A549 (cell line): ENCODE data around the gene FCMR. TPM values are rescaled to one million over a fixed set of nuclear protein-coding genes. Genes with fewer than 3 reads are reported as not detected.

Experiments used
- ATAC-seq, 2 experiments: fragments of 200-7000 bp in 1 of 2; fragments of >200 bp in 1 of 2; cut with Nextera tagmentation in 1 of 2; cut with Tn5 transposase in 1 of 2; 3 replicates each; pipeline versions ENCODE4 v1.8.0 to v1.9.1; 2018 to 2020; ENCODE audit warnings: mild to moderate bottlenecking in 1 of 2, moderate library complexity in 1 of 2
- CTCF ChIA-PET: fragments of 300-600 bp; sonication (Branson Sonifier 250); formaldehyde crosslinking; extraction: SDS; loops from one replicate; lab custom pipeline; 2021; ENCODE audit warnings: antibody characterized with exemption, inconsistent platforms; lab: Yijun Ruan, JAX
- POLR2A ChIA-PET: fragments of 350-600 bp; formaldehyde crosslinking; extraction: SDS; loops from one replicate; lab custom pipeline; 2021; ENCODE audit warnings: antibody characterized with exemption, inconsistent platforms; lab: Yijun Ruan, JAX
- DNase-seq, 2 experiments: peaks; one replicate each; pipeline versions ENCODE4 v3.0.0 to v3.0.0-alpha.2; 2011 to 2016; ENCODE audit warnings: low read depth in 1 of 2, low spot score in 1 of 2
- FAIRE-seq: peaks from 2 replicates; lab custom pipeline; 2011; peaks lifted over from hg19 to GRCh38; lab: Jason Lieb, UNC
- H3K27ac ChIP-seq, 2 experiments: fragments of >200 bp; sonication (Bioruptor Twin); formaldehyde crosslinking; 3 replicates each; pipeline ENCODE4 v1.5.1; 2016 to 2017
- H3K4me1 ChIP-seq: fragments of >200 bp; sonication (Bioruptor Twin); formaldehyde crosslinking; 3 replicates; pipeline ENCODE4 v1.6.1; 2016
- H3K4me2 ChIP-seq: fragments of >200 bp; sonication (Bioruptor Twin); formaldehyde crosslinking; 3 replicates; pipeline ENCODE4 v1.6.1; 2016
- H3K4me3 ChIP-seq: fragments of >200 bp; sonication (Bioruptor Twin); formaldehyde crosslinking; 3 replicates; pipeline ENCODE4 v1.5.1; 2016
- H3K9me3 ChIP-seq: fragments of >200 bp; sonication (Bioruptor Twin); formaldehyde crosslinking; 3 replicates; pipeline ENCODE4 v1.6.1; 2016
- BHLHE40 ChIP-seq: IDR thresholded peaks from 2 replicates; pipeline ENCODE4 v1.6.1; 2012; ENCODE audit warnings: low read depth, low read length, inconsistent platforms
- CBX8 ChIP-seq: fragments of 200-600 bp; sonication (generic); IDR thresholded peaks from 2 replicates; pipeline ENCODE4 v1.6.1; 2016
- CEBPB ChIP-seq, 2 experiments: fragments of >200 bp in 1 of 2; sonication (Bioruptor Twin) in 1 of 2; formaldehyde crosslinking in 1 of 2; IDR thresholded peaks; 2 replicates each; pipeline ENCODE4 v1.6.1; 2012 to 2016
- CHD2 ChIP-seq: fragments of 150-350 bp; IDR thresholded peaks from 2 replicates; pipeline ENCODE4 v1.6.1; 2014; ENCODE audit warnings: low read length; ENCODE audit not compliant: partially characterized antibody
- EHF ChIP-seq: fragments of 250-450 bp; sonication (Bioruptor Pico); IDR thresholded peaks from 2 replicates; pipeline ENCODE4 v1.5.0; 2020; ENCODE audit warnings: mild to moderate bottlenecking
- ESRRA ChIP-seq: fragments of 150-350 bp; IDR thresholded peaks from 2 replicates; pipeline ENCODE4 v1.6.1; 2014; ENCODE audit warnings: mild to moderate bottlenecking, low read length, borderline replicate concordance
- FOSB ChIP-seq: fragments of 250-450 bp; sonication (Bioruptor Pico); IDR thresholded peaks from 2 replicates; pipeline ENCODE4 v1.5.0; 2020; ENCODE audit warnings: mild to moderate bottlenecking, moderate library complexity
- HDAC2 ChIP-seq: fragments of 200-600 bp; sonication (generic); IDR thresholded peaks from 2 replicates; pipeline ENCODE4 v1.6.1; 2016
- HOXA7 ChIP-seq: fragments of 250-450 bp; sonication (Bioruptor Pico); IDR thresholded peaks from 2 replicates; pipeline ENCODE4 v1.5.0; 2020; ENCODE audit warnings: mild to moderate bottlenecking, moderate library complexity
- JUN ChIP-seq, 2 experiments: fragments of >200 bp; sonication (Bioruptor Twin); formaldehyde crosslinking; IDR thresholded peaks; 2 replicates in 1 of 2; 3 replicates in 1 of 2; pipeline ENCODE4 v1.6.1; 2016 to 2017
- KDM5A ChIP-seq: fragments of 200-600 bp; sonication (generic); IDR thresholded peaks from 2 replicates; pipeline ENCODE4 v1.6.1; 2016; ENCODE audit warnings: antibody characterized with exemption, mild to moderate bottlenecking
- NFE2L2 ChIP-seq: fragments of 150-350 bp; conservative IDR thresholded peaks from 2 replicates; pipeline ENCODE4 v1.6.1; 2014; ENCODE audit warnings: low read length
- RAD21 ChIP-seq, 2 experiments: fragments of >200 bp in 1 of 2; sonication (Bioruptor Twin) in 1 of 2; formaldehyde crosslinking in 1 of 2; IDR thresholded peaks in 1 of 2; conservative IDR thresholded peaks in 1 of 2; 2 replicates in 1 of 2; 3 replicates in 1 of 2; pipeline ENCODE4 v1.6.1; 2012 to 2018; ENCODE audit warnings: inconsistent platforms in 1 of 2
- RARB ChIP-seq: fragments of 250-450 bp; sonication (Bioruptor Pico); IDR thresholded peaks from 2 replicates; pipeline ENCODE4 v1.8.0; 2021; ENCODE audit warnings: mild to moderate bottlenecking, moderate library complexity
- RNF2 ChIP-seq: fragments of 200-600 bp; sonication (generic); IDR thresholded peaks from 2 replicates; pipeline ENCODE4 v1.6.1; 2016; ENCODE audit warnings: low read depth, mild to moderate bottlenecking, antibody characterized with exemption, moderate library complexity, borderline replicate concordance
- SMC3 ChIP-seq: fragments of >200 bp; sonication (Bioruptor Twin); formaldehyde crosslinking; IDR thresholded peaks from 3 replicates; pipeline ENCODE4 v1.6.1; 2018; ENCODE audit warnings: inconsistent platforms
- TFCP2L1 ChIP-seq: fragments of 250-450 bp; sonication (Bioruptor Pico); IDR thresholded peaks from 2 replicates; pipeline ENCODE4 v1.5.0; 2021; ENCODE audit warnings: mild to moderate bottlenecking
- ZC3H11A ChIP-seq: fragments of 450-650 bp; IDR thresholded peaks from 2 replicates; pipeline ENCODE4 v1.6.1; 2014; ENCODE audit warnings: antibody characterized with exemption, mild to moderate bottlenecking
- WGBS: methylation state at CpG from one replicate; pipeline ENCODE4 v1.1.6; 2017; ENCODE audit errors: missing lambda C conversion rate; 5-methylcytosine and 5-hydroxymethylcytosine counted together
- polyA plus RNA-seq, 4 experiments: library from polyadenylated mRNA; depleted of rRNA in 3 of 4; stranded (reverse); fragments of >200 nt; fragmentation: RNase III in 1 of 4; extraction: RNeasy Plus Mini Kit Qiagen cat#74134 plus additional on column Dnase treatment in 1 of 4; gene quantifications; 2 replicates in 3 of 4; 3 replicates in 1 of 4; pipeline ENCODE4 v1.2.3, GENCODE V29; 2011 to 2017
- TF ChIP-seq, protein P1 (sequence below): fragments of 250-450 bp; sonication (Bioruptor Pico); IDR thresholded peaks from 2 replicates; pipeline ENCODE4 v1.5.0; 2020; ENCODE audit warnings: low read depth, mild to moderate bottlenecking, moderate library complexity
- TF ChIP-seq, protein P2 (sequence below): fragments of >200 bp; sonication (Bioruptor Twin); formaldehyde crosslinking; IDR thresholded peaks from 3 replicates; pipeline ENCODE4 v1.5.1; 2016
- TF ChIP-seq, protein P3 (sequence below): IDR thresholded peaks from 2 replicates; pipeline ENCODE4 v1.6.1; 2012; ENCODE audit warnings: low read depth, borderline replicate concordance
- TF ChIP-seq, protein P4 (sequence below): fragments of >200 bp; sonication (Bioruptor Twin); formaldehyde crosslinking; IDR thresholded peaks from 2 replicates; pipeline ENCODE4 v1.6.1; 2016
- TF ChIP-seq, protein P5 (sequence below): fragments of >200 bp; sonication (Bioruptor Twin); formaldehyde crosslinking; IDR thresholded peaks from 3 replicates; pipeline ENCODE4 v1.6.1; 2016

Gene FCMR
- polyA plus RNA-seq, 2 of the 4 experiments (the other 2 are of a cell fraction), result 0.19 to 0.93 TPM

DNA sequence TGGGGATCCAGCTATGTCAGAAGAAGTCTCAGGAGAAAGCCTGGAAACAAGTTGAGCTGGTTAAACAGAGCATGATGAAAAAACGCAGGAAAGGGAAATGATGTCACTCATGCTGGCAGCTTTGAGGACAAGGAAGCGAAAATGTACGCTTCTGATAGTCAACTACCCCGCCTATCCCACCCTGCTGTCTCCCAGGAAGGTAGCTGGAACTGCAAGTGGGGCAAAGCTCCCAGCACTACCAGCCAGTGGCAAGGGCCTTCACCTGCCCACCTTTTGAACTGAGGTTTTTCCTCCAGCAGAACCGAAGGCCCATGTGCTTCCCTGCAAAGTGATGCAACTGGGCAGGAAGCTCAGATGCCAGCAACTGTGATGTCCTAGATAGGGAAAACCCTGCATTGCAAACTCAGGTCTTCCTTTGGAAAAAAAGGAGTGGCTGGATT is 62.6 kb downstream of the FCMR start:
- Histone ChIP-seq H3K9me3 (no peaks in the 10 kb centered on the region), H3K4me1 (no peaks in the 10 kb centered on the region), H3K4me3 (no peak overlapping the region), H3K27ac (no peak overlapping the region), H3K4me2 (no peak overlapping the region)
- ATAC-seq (no peak), DNase-seq (no peak), FAIRE-seq (no peak)
- ChIA-PET CTCF (interaction anchor here (0.6 to 1.8 kb wide), 10 partner anchors 13 to 822 kb away, joined by 3 to 11 read pairs (median 3); no protein-coding TSS in a partner anchor), POLR2A (no interaction called here)
- WGBS, result 45% methylated on average over 5 of the region's 5 CpGs
- TF ChIP-seq HOXA7 (CRISPR knock-in tag), result no peak
- no peak for TF ChIP-seq CHD2
- TF ChIP-seq, protein P1, sequence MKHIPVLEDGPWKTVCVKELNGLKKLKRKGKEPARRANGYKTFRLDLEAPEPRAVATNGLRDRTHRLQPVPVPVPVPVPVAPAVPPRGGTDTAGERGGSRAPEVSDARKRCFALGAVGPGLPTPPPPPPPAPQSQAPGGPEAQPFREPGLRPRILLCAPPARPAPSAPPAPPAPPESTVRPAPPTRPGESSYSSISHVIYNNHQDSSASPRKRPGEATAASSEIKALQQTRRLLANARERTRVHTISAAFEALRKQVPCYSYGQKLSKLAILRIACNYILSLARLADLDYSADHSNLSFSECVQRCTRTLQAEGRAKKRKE (CRISPR knock-in tag), result no peak
- TF ChIP-seq CEBPB (IDR thresholded peaks at IDR 0.05), result no peak

DNA sequence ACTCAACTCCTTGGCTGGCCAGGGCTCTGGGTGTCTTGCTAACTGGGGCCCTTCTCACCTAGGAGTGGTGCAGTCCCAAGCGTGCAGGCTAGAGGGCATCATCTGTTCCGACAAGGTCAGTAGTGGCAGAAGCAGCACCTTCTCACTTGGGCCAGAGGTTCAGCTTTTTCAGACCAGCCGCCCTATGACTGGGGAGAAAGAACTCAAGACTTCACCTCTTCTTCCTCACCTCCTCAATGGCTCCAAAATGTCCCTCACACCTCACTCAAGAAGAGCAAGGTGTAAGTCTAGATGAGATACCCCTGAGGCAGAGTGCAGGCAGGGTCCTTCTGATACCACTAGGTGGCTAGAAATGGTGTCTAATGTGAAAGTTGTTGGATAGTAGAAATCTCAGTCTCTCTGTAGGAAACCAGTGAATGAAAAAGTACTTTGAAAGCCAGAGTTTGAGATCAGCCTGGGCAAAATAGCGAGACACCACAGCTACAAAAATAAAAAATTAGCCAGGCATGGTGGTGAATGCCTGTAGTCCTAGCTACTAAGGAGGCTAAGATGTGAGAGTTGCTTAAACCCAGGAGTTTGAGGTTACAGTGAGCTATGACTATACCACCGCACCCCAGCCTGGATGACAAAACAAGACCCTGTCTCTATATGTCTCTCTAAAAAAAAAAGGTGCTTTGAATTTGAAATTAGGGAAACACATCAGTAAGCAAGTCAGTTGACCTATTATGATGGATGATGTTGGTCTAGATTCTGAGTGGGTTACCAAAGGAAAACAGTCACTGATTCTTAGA is 64.9 kb downstream of the FCMR start:
- peak; percentile 27 to 43 for DNase-seq
- peak; percentile 77 to 94 for ATAC-seq

DNA sequence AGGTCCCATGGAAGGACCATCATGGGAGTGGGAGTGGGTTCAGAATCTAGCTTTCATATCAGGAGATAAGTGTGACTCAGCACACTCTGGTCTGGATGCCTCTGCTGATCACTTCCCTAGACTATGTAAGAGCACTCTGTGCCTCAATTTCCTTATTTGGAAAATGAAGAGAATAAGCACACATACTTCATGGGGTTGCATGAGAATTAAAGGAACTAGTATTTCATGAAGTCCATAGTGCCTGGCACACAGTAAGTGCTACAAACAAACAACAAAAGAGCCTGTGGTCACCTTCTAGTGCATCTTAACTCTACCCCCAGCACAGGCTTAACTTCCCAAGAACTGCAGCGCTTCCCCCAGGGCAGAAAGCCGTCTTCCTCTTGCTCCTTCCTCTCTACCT is 65.9 kb downstream of the FCMR start:
- peaks cover 18% of the 10 kb centered on the region for H3K9me3 ChIP-seq
- CTCF ChIA-PET, result interaction anchor here (1.0 to 2.6 kb wide), 11 partner anchors 9 to 129 kb away, joined by 3 to 15 read pairs (median 4); partner anchors contain the start of gene IL20

More for the DNA sequence above, 64.9 kb downstream of the FCMR start:
- no peaks in the 10 kb centered on the region for H3K4me1 ChIP-seq
- ChIA-PET CTCF (interaction anchor here (0.7 to 2.6 kb wide), 12 partner anchors 8 to 80 kb away, joined by 3 to 15 read pairs (median 4); partner anchors contain the start of gene IL20), POLR2A (no interaction called here)
- H3K4me3 ChIP-seq, result no peak overlapping the region
- no peak overlapping the region for H3K4me2 ChIP-seq
- 43% methylated on average over 5 of the region's 5 CpGs for WGBS
- no peak for FAIRE-seq
- H3K27ac ChIP-seq, result no peak overlapping the region
- TF ChIP-seq, protein P2, sequence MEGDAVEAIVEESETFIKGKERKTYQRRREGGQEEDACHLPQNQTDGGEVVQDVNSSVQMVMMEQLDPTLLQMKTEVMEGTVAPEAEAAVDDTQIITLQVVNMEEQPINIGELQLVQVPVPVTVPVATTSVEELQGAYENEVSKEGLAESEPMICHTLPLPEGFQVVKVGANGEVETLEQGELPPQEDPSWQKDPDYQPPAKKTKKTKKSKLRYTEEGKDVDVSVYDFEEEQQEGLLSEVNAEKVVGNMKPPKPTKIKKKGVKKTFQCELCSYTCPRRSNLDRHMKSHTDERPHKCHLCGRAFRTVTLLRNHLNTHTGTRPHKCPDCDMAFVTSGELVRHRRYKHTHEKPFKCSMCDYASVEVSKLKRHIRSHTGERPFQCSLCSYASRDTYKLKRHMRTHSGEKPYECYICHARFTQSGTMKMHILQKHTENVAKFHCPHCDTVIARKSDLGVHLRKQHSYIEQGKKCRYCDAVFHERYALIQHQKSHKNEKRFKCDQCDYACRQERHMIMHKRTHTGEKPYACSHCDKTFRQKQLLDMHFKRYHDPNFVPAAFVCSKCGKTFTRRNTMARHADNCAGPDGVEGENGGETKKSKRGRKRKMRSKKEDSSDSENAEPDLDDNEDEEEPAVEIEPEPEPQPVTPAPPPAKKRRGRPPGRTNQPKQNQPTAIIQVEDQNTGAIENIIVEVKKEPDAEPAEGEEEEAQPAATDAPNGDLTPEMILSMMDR, result peak; percentile 51
- TF ChIP-seq NFE2L2 (no peak), RAD21 (conservative IDR thresholded peaks at IDR 0.05 in 1 of 2, IDR thresholded peaks at IDR 0.05 in 1 of 2) (peak; percentile 34 to 38; a peak in 2 of 5 replicates), SMC3 (peak; percentile 53), ESRRA (no peak), ZC3H11A (no peak)
- TF ChIP-seq, protein P1 (CRISPR knock-in tag), result no peak
- H3K9me3 ChIP-seq, result peaks cover 15% of the 10 kb centered on the region

More for the DNA sequence above, 65.9 kb downstream of the FCMR start:
- H3K4me1 ChIP-seq, result no peaks in the 10 kb centered on the region
- no peak overlapping the region for H3K4me2 ChIP-seq
- 33% methylated on average over 2 of the region's 2 CpGs for WGBS
- H3K27ac ChIP-seq, result no peak overlapping the region
- FAIRE-seq, result no peak
- POLR2A ChIA-PET, result no interaction called here
- TF ChIP-seq RAD21 (conservative IDR thresholded peaks at IDR 0.05 in 1 of 2, IDR thresholded peaks at IDR 0.05 in 1 of 2) (no peak), KDM5A (no peak), JUN (IDR thresholded peaks at IDR 0.05) (no peak), BHLHE40 (no peak), NFE2L2 (no peak), TFCP2L1 (CRISPR knock-in tag) (no peak), RARB (CRISPR knock-in tag) (no peak), FOSB (CRISPR knock-in tag) (no peak), EHF (CRISPR knock-in tag) (no peak), RNF2 (no peak), CBX8 (no peak), HDAC2 (no peak)
- TF ChIP-seq, protein P3, sequence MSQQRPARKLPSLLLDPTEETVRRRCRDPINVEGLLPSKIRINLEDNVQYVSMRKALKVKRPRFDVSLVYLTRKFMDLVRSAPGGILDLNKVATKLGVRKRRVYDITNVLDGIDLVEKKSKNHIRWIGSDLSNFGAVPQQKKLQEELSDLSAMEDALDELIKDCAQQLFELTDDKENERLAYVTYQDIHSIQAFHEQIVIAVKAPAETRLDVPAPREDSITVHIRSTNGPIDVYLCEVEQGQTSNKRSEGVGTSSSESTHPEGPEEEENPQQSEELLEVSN, result no peak
- TF ChIP-seq, protein P4, sequence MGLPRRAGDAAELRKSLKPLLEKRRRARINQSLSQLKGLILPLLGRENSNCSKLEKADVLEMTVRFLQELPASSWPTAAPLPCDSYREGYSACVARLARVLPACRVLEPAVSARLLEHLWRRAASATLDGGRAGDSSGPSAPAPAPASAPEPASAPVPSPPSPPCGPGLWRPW, result no peak
- TF ChIP-seq, protein P5, sequence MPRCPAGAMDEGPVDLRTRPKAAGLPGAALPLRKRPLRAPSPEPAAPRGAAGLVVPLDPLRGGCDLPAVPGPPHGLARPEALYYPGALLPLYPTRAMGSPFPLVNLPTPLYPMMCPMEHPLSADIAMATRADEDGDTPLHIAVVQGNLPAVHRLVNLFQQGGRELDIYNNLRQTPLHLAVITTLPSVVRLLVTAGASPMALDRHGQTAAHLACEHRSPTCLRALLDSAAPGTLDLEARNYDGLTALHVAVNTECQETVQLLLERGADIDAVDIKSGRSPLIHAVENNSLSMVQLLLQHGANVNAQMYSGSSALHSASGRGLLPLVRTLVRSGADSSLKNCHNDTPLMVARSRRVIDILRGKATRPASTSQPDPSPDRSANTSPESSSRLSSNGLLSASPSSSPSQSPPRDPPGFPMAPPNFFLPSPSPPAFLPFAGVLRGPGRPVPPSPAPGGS, result no peak
- TF ChIP-seq, all 56 proteins: peak for 0
- H3K4me3 ChIP-seq, result no peak overlapping the region
- DNase-seq (no peak), ATAC-seq (no peak)
